Muscle of back (tissue), 13 donors: ENCODE measurements around the gene OR4M1. TPM values are rescaled to one million over a fixed set of nuclear protein-coding genes. Genes with fewer than 3 reads are reported as not detected.
"Not testable (repeated sequence)": the region's sequence is repeated elsewhere in the genome, so short reads cannot be mapped to it uniquely, and the experiment has no call there.

Experiments
- DNase-seq, 3 donors: peaks; one replicate each; pipeline versions ENCODE4 v3.0.0 to v3.0.0-alpha.2; 2013
- long read RNA-seq, 9 donors: transcript quantifications; one replicate each; lab custom pipeline, GENCODE V29; 2026
- polyA plus RNA-seq, 10 donors: library from polyadenylated mRNA; unstranded; fragments of 120-200 nt; gene quantifications; one replicate each; pipeline ENCODE4 v1.2.1, GENCODE V29; 2013; ENCODE audit not compliant: insufficient read length in 10 of 10

The OR4M1 gene, protein sequence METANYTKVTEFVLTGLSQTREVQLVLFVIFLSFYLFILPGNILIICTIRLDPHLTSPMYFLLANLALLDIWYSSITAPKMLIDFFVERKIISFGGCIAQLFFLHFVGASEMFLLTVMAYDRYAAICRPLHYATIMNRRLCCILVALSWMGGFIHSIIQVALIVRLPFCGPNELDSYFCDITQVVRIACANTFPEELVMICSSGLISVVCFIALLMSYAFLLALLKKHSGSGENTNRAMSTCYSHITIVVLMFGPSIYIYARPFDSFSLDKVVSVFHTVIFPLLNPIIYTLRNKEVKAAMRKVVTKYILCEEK
- polyA plus RNA-seq: not detected
- long read RNA-seq, donor 1: 0 reads
- long read RNA-seq, donor 2: 0 reads
- long read RNA-seq, donor 3: 0 reads
- long read RNA-seq, donor 4: 0 reads
- long read RNA-seq, donor 5: 0 reads
- long read RNA-seq, donor 6: 0 reads
- long read RNA-seq, donor 7: 0 reads
- long read RNA-seq, donor 8: 0 reads
- long read RNA-seq, donor 9: 0 reads

DNA sequence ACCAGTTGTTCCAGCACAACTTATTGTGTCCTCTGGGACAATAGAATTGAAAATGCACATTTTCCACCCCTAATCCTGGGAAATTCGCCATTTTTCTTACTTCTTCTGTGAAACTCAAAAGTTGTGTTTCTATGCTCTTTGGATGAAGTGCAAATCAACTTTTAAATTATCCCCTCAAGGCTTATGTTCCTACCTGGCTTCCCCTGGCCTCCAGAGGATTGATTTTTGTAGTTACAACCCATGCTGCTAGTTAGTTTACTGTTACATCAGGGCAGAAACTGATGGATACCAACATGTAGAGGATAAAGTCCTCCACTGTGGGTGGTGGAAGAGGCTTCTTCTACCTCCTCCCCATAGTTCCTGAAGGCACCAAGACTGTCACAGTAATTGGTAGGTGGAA, at the start of gene OR4M1:
TSS of gene OR4M1 (plus strand) at position 301 of the 400 bp plus-strand sequence. CDS start 6,819 bp downstream, outside the sequence.
- DNase-seq: not testable (repeated sequence)

- DNase-seq: no peak
Observed at GRCh38 chr14:19729359-19729758, 43.9 kb upstream of the OR4M1 start.

- DNase-seq: no peak
Observed at GRCh38 chr14:19729763-19730162, 43.5 kb upstream of the OR4M1 start.

DNA sequence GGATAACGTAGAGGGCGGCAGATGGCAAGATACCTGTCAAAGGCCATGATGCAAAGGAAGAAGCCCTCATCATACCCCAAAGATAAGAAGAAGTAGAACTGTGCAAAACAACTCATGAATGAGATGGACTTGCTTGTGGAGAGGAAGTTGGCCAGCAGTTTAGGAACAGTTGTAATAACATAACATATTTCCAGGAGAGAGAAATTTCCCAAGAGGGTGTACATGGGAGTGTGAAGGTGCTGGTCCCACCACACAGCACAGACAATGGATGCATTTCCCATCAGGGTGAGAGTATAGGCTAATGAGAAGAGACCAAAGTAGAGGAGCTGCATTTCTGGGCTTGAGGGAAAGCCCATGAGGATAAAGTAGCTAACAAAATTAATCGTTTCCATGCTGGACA, 39.4 kb upstream of the OR4M1 start:
- DNase-seq: not testable (repeated sequence)

DNA sequence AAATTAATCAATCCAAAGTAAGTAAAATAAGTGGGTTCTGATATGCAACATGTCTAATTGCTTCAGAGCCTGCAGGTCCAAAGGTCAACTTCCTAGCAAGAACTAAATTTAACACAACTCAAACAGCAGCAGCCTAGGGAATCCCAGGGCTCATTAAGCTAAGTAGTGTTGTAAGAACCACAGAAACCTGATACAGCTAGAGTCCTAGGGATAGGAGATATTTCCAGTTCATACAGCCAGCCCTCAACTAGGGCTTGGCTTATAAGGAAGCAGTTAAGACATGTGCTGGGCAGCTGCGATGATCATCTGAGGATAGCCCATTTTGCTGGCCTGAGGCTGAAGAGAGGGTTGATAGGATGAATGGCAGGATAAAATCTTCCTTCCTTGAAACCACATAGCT, 30.0 kb upstream of the OR4M1 start, which contains the start of gene OR4Q3:
TSS of gene OR4Q3 (plus strand) at position 316 of the 400 bp plus-strand sequence.
- DNase-seq: no peak

- not testable (repeated sequence) for DNase-seq
Observed at GRCh38 chr14:19752316-19752715, 21.0 kb upstream of the OR4M1 start.

DNA sequence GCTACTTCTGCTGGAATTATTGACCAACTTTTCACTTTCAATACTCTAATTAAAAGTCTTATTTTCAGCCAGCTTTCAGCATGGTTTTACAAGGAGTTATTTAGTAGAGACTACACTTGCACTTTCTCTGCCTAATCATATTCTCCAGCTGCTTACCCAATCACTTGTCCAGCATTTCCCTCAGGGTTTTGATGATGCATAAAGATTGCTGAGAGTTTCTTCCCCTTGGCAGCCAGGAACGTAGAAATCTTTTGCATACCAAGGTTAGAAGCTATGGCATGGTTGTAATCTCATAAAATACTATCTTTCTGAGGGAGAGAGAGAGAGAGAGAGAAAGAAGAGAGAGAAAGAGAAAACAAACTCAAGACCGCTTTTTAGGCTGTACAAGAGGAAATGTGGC, 19.1 kb upstream of the OR4M1 start:
- DNase-seq: no peak

GRCh38 chr14:19771491-19771890, 1.8 kb upstream of the OR4M1 start:
- not testable (repeated sequence) for DNase-seq

DNA sequence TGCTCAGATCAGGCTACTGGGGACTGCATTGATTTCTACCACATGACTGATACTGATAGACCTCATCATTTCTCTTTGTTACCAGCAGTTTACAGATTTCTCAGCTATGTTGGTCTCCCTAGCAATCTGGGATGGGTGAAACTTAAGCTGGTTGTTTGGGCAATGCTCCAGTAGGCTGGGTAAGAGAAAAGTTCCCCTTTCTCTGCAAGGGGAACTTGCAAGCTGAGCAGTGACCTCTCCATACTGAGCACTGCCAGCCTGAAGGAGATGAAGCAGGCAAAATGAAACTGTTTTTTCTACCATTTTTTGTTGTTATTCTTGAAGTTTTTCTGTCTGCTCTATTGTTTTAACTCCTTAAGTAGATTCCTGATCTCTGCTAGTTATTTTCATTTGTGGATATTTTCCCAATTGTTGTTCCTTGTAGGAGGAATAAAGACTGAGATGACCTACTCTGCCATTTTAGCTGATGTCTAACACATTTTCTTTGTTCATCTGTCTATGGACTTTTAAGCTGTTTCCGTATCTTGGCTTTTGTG, 1.3 kb upstream of the OR4M1 start:
- no peak for DNase-seq

- DNase-seq: not testable (repeated sequence)
Observed at GRCh38 chr14:19772454-19772853, 850 bp upstream of the OR4M1 start.

DNA sequence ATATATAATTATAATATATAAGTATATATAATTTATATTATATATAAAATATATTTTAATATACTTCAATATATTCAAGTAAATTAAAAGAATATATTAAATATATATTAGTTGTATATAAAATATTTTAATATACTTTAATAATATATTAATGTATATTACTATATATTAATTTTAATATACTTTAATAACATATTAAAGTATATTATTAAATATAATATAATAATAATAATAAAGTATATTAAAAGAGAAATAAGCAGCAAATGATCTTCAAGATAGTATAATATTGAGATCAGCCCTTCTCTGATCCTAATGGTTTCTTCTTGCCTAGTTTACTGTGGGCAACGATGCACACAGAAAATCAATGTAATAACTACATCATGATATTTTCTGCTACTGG, 2.3 kb downstream of the OR4M1 start:
- DNase-seq: no peak

- not testable (repeated sequence) for DNase-seq
Observed at GRCh38 chr14:19785848-19786247, 12.5 kb downstream of the OR4M1 start.

DNA sequence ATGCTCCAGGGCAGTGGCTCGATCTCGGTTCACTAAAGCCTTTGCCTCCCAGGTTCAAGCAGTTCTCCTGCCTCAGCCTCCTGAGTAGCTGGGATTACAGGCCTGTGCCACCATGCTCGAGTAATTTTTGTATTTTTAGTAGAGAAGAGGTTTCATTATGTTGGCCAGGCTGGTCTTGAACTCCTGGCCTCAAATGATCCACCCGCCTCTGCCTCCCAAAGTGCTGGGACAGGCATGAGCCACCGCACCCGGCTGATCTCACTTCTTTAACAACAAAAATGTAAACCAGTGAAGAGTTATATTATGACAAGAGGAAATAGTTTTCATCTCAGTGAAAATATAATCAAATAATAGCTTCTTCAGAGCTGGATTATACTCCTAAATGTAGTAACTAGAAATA, 14.0 kb downstream of the OR4M1 start:
- DNase-seq: not testable (repeated sequence)

GRCh38 chr14:19788150-19788549, 14.8 kb downstream of the OR4M1 start:
- not testable (repeated sequence) for DNase-seq

DNA sequence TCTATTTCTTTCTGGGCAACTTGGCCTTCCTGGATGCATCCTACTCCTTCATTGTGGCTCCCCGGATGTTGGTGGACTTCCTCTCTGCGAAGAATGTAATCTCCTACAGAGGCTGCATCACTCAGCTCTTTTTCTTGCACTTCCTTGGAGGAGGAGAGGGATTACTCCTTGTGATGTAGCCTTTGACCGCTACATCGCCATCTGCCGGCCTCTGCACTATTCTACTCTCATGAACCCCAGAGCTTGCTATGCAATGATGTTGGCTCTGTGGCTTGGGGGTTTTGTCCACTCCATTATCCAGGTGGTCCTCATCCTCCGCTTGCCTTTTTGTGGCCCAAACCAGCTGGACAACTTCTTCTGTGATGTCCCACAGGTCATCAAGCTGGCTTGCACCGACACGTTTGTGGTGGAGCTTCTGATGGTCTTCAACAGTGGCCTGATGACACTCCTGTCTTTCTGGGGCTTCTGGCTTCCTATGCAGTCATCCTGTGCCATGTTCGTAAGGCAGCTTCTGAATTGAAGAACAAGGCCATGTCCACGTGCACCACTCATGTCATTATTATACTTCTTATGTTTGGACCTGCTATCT, 23.3 kb downstream of the OR4M1 start:
- not testable (repeated sequence) for DNase-seq

GRCh38 chr14:19799880-19800279, 26.6 kb downstream of the OR4M1 start:
- DNase-seq: no peak

DNA sequence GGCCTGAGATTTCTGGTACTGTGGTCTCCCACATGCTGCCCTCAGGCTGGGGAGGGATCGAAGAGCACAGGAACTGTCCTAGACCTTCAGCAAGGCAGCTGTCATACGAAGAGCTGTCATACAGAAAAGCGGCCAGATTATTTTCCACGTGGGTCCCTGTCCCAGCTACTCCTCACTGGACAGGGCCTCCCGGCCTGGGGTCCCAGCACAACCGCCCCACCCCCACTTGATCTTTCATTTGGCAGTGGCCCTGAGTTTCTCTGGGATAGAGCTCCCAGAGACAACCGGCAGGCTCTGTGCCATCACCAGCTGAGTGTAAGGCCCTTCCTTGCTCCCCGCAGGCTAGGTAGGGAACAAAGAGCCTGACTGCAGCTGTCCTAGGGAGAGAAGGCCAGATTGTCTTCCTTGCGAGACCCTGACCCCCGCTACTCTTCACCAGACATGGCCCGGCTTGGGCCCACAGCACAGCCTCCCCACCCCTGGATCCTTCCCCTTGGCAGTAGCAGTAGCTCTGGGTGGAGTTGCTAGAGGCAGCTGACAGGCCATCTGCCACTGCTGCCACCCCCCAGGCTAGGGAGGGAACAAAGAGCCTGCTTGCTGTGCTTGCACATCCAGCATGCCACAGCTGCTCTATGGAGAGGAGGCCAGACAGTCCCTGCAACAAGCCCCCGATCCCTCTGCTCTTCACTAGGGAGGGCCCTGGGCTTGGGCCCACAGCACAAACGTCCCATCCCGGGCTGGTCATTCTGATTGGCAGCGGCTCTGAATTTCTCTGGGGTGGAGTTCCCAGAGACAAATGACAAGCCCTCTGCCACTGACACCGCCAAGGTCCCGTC, 27.2 kb downstream of the OR4M1 start:
- no peak for DNase-seq

GRCh38 chr14:19801118-19801464, 27.8 kb downstream of the OR4M1 start:
- no peak for DNase-seq

DNA sequence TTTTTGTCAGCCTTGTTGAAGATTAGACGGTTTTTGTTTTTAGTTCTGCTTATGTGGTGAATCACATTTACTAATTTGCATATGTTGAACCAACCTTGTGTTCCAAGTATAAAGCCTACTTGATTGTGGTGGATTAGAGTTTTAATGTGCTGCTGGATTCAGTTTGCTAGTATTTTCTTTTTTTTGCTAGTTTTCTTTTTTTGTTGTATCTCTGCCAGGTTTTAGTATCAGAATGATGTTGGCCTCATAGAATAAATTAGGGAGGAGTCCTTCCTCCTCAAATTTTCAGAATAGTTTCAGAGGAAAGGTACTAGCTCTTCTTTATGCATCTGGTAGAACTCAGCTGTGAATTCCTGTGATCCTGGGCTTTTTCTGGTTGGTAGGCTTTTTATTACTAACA, 30.2 kb downstream of the OR4M1 start, which contains the start of gene OR4N2:
TSS of gene OR4N2 (plus strand) at position 301 of the 400 bp plus-strand sequence. CDS start 23,679 bp downstream, outside the sequence.
- DNase-seq: not testable (repeated sequence)

- DNase-seq: not testable (repeated sequence)
Observed at GRCh38 chr14:19813171-19813920, 40.0 kb downstream of the OR4M1 start.

DNA sequence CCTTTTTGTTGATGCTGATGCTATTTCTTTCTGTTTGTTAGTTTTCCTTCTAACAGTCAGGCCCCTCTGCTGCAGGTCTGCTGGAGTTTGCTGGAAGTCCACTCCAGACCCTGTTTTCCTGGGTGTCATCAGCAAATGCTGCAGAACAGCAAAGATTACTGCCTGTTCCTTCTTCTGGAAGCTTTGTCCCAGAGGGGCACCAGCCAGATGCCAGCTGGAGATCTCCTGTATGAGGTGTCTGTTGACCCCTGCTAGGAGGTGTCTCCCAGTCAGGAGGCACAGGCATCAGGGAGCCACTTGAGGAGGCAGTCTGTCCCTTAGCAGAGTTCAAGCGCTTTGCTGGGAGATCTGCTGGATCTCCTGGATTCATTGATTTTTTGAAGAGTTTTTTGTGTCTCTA, 46.6 kb downstream of the OR4M1 start:
- not testable (repeated sequence) for DNase-seq
